T-helper 2 cell treated with Interferon-gamma antibody and Interleukin-4, amounts not matched to agents 5 μg/mL and 100 μg/mL, for 36 hours (primary cell): ENCODE data around the gene EDIL3.

Experiments
- DNase-seq: peaks from one replicate; pipeline ENCODE4 v3.0.0; 2021; ENCODE audit warnings: low spot score
- H3K27ac Mint-ChIP-seq: one replicate; pipeline ENCODE4 v1.8.0; 2021; ENCODE audit warnings: mild to moderate bottlenecking, mixed read lengths
- H3K27me3 Mint-ChIP-seq: one replicate; pipeline ENCODE4 v1.8.0; 2021; ENCODE audit warnings: low read depth, mixed read lengths
- H3K36me3 Mint-ChIP-seq: one replicate; pipeline ENCODE4 v1.8.0; 2021; ENCODE audit warnings: low read depth, mixed read lengths
- H3K4me1 Mint-ChIP-seq: one replicate; pipeline ENCODE4 v1.8.0; 2021; ENCODE audit warnings: low read depth, mixed read lengths
- H3K4me3 Mint-ChIP-seq: one replicate; pipeline ENCODE4 v1.8.0; 2022; ENCODE audit warnings: mild to moderate bottlenecking, moderate library complexity, mixed read lengths
- H3K9me3 Mint-ChIP-seq: one replicate; pipeline ENCODE4 v1.8.0; 2021; ENCODE audit warnings: mixed read lengths

The EDIL3 gene

GRCh38 chr5:84384604-84385575 lies at the start of gene EDIL3:
Gene EDIL3, minus strand, starts transcription at chr5:84384880. Its CDS starts 506 bp downstream, at chr5:84384374.
- peaks cover 4% of the 10 kb centered on the region for H3K4me1 Mint-ChIP-seq
- no peaks in the 10 kb centered on the region for H3K9me3 Mint-ChIP-seq
- no peak within 1 kb of the TSS for H3K4me3 Mint-ChIP-seq
- no peak for DNase-seq
- H3K36me3 Mint-ChIP-seq = no peaks in the 10 kb centered on the region
- H3K27ac Mint-ChIP-seq = no peak within 1 kb of the TSS
- peaks cover 46% of the 10 kb centered on the region for H3K27me3 Mint-ChIP-seq

- DNase-seq = no peak
- H3K9me3 Mint-ChIP-seq = no peaks in the 10 kb centered on the region
- no peak overlapping the region for H3K4me3 Mint-ChIP-seq
- no peaks in the 10 kb centered on the region for H3K4me1 Mint-ChIP-seq
- H3K27ac Mint-ChIP-seq = no peak overlapping the region
- H3K36me3 Mint-ChIP-seq = no peaks in the 10 kb centered on the region
- H3K27me3 Mint-ChIP-seq = no peaks in the 10 kb centered on the region
Measured at GRCh38 chr5:84433461-84433860, 48.8 kb upstream of the EDIL3 start.

GRCh38 chr5:84430863-84431663 lies 46.4 kb upstream of the EDIL3 start:
- no peaks in the 10 kb centered on the region for H3K36me3 Mint-ChIP-seq
- no peak for DNase-seq
- H3K9me3 Mint-ChIP-seq = no peaks in the 10 kb centered on the region
- no peak overlapping the region for H3K4me3 Mint-ChIP-seq
- no peak overlapping the region for H3K27ac Mint-ChIP-seq
- no peaks in the 10 kb centered on the region for H3K4me1 Mint-ChIP-seq
- H3K27me3 Mint-ChIP-seq = no peaks in the 10 kb centered on the region

GRCh38 chr5:84430079-84430478 lies 45.4 kb upstream of the EDIL3 start:
- no peak for DNase-seq
- H3K4me3 Mint-ChIP-seq = no peak overlapping the region
- no peaks in the 10 kb centered on the region for H3K9me3 Mint-ChIP-seq
- H3K27ac Mint-ChIP-seq = no peak overlapping the region
- H3K4me1 Mint-ChIP-seq = no peaks in the 10 kb centered on the region
- H3K36me3 Mint-ChIP-seq = no peaks in the 10 kb centered on the region
- H3K27me3 Mint-ChIP-seq = no peaks in the 10 kb centered on the region

- Mint-ChIP-seq H3K27ac (no peak overlapping the region), H3K4me3 (no peak overlapping the region), H3K36me3 (no peaks in the 10 kb centered on the region), H3K4me1 (no peaks in the 10 kb centered on the region), H3K27me3 (no peaks in the 10 kb centered on the region), H3K9me3 (no peaks in the 10 kb centered on the region)
- no peak for DNase-seq
Measured at GRCh38 chr5:84425365-84425881, 40.7 kb upstream of the EDIL3 start.

- peaks cover 7% of the 10 kb centered on the region for H3K9me3 Mint-ChIP-seq
- no peak for DNase-seq
- H3K27me3 Mint-ChIP-seq = no peaks in the 10 kb centered on the region
- no peaks in the 10 kb centered on the region for H3K4me1 Mint-ChIP-seq
- no peaks in the 10 kb centered on the region for H3K36me3 Mint-ChIP-seq
- no peak overlapping the region for H3K27ac Mint-ChIP-seq
- H3K4me3 Mint-ChIP-seq = no peak overlapping the region
Measured at GRCh38 chr5:84419742-84420141, 35.1 kb upstream of the EDIL3 start.

GRCh38 chr5:84411832-84412605 lies 27.3 kb upstream of the EDIL3 start:
- Mint-ChIP-seq H3K9me3 (no peaks in the 10 kb centered on the region), H3K4me1 (no peaks in the 10 kb centered on the region), H3K27me3 (no peaks in the 10 kb centered on the region), H3K36me3 (no peaks in the 10 kb centered on the region), H3K27ac (no peak overlapping the region), H3K4me3 (no peak overlapping the region)
- DNase-seq = no peak

GRCh38 chr5:84406111-84406510 lies 21.4 kb upstream of the EDIL3 start:
- Mint-ChIP-seq H3K36me3 (no peaks in the 10 kb centered on the region), H3K27ac (no peak overlapping the region), H3K27me3 (no peaks in the 10 kb centered on the region), H3K4me3 (no peak overlapping the region), H3K9me3 (no peaks in the 10 kb centered on the region), H3K4me1 (no peaks in the 10 kb centered on the region)
- DNase-seq = no peak

GRCh38 chr5:84403773-84404172 lies 19.1 kb upstream of the EDIL3 start:
- no peak for DNase-seq
- H3K4me1 Mint-ChIP-seq = no peaks in the 10 kb centered on the region
- H3K27me3 Mint-ChIP-seq = no peaks in the 10 kb centered on the region
- no peak overlapping the region for H3K4me3 Mint-ChIP-seq
- H3K36me3 Mint-ChIP-seq = no peaks in the 10 kb centered on the region
- H3K27ac Mint-ChIP-seq = no peak overlapping the region
- H3K9me3 Mint-ChIP-seq = no peaks in the 10 kb centered on the region

- Mint-ChIP-seq H3K36me3 (no peaks in the 10 kb centered on the region), H3K4me3 (no peak overlapping the region), H3K4me1 (no peaks in the 10 kb centered on the region), H3K27ac (no peak overlapping the region), H3K27me3 (no peaks in the 10 kb centered on the region), H3K9me3 (no peaks in the 10 kb centered on the region)
- DNase-seq = no peak
Measured at GRCh38 chr5:84397385-84397784, 12.7 kb upstream of the EDIL3 start.

GRCh38 chr5:84393969-84394368 lies 9.3 kb upstream of the EDIL3 start:
- Mint-ChIP-seq H3K27ac (no peak overlapping the region), H3K9me3 (no peaks in the 10 kb centered on the region), H3K4me3 (no peak overlapping the region), H3K27me3 (no peaks in the 10 kb centered on the region), H3K36me3 (no peaks in the 10 kb centered on the region), H3K4me1 (no peaks in the 10 kb centered on the region)
- DNase-seq = no peak

- H3K4me1 Mint-ChIP-seq = no peaks in the 10 kb centered on the region
- DNase-seq = no peak
- no peak overlapping the region for H3K27ac Mint-ChIP-seq
- H3K36me3 Mint-ChIP-seq = no peaks in the 10 kb centered on the region
- H3K4me3 Mint-ChIP-seq = no peak overlapping the region
- H3K9me3 Mint-ChIP-seq = no peaks in the 10 kb centered on the region
- no peaks in the 10 kb centered on the region for H3K27me3 Mint-ChIP-seq
Measured at GRCh38 chr5:84392836-84393235, 8.2 kb upstream of the EDIL3 start.

- Mint-ChIP-seq H3K27ac (no peak overlapping the region), H3K4me3 (no peak overlapping the region), H3K27me3 (peaks cover 46% of the 10 kb centered on the region), H3K36me3 (no peaks in the 10 kb centered on the region), H3K9me3 (no peaks in the 10 kb centered on the region), H3K4me1 (peaks cover 4% of the 10 kb centered on the region)
- no peak for DNase-seq
Measured at GRCh38 chr5:84385705-84386104, 1.0 kb upstream of the EDIL3 start.
